GM23338 (cell line): ENCODE results near the gene ATP13A2. TPM values are rescaled to one million over a fixed set of nuclear protein-coding genes. Genes with fewer than 3 reads are reported as not detected.

Experiments used
- ATAC-seq: fragments of 200-7000 bp; cut with Tn5 transposase; 3 replicates; pipeline ENCODE4 v1.9.1; 2020
- DNase-seq: peaks from one replicate; pipeline ENCODE4 v3.0.0-alpha.2; 2015; ENCODE audit warnings: low spot score
- H2AFZ ChIP-seq: fragments of 200-600 bp; sonication (generic); 2 replicates; pipeline ENCODE4 v1.8.0; 2016; ENCODE audit warnings: antibody characterized with exemption, mild to moderate bottlenecking, moderate library complexity
- H3F3A ChIP-seq: fragments of 200-600 bp; sonication (generic); replicated peaks from 2 replicates; pipeline ENCODE4 v1.8.0; 2017; ENCODE audit warnings: antibody characterized with exemption, mixed run types, low read depth
- H3K27ac ChIP-seq: fragments of 200-600 bp; sonication (generic); 2 replicates; pipeline ENCODE4 v1.6.1; 2016; ENCODE audit warnings: low read depth
- H3K27me3 ChIP-seq: fragments of 200-600 bp; sonication (generic); 2 replicates; pipeline ENCODE4 v1.8.0; 2016; ENCODE audit warnings: mild to moderate bottlenecking, mixed run types, moderate library complexity; ENCODE audit not compliant: insufficient read depth
- H3K36me3 ChIP-seq: fragments of 200-600 bp; sonication (generic); 2 replicates; pipeline ENCODE4 v1.8.0; 2016; ENCODE audit warnings: mild to moderate bottlenecking; ENCODE audit not compliant: insufficient read depth
- H3K4me1 ChIP-seq: fragments of 200-600 bp; sonication (generic); 2 replicates; pipeline ENCODE4 v1.8.0; 2016; ENCODE audit warnings: mild to moderate bottlenecking, moderate library complexity; ENCODE audit not compliant: insufficient read depth
- H3K4me2 ChIP-seq: fragments of 200-600 bp; sonication (generic); 2 replicates; pipeline ENCODE4 v1.7.1; 2017; ENCODE audit warnings: mixed run types
- H3K4me3 ChIP-seq: fragments of 200-600 bp; sonication (generic); 2 replicates; pipeline ENCODE4 v1.6.1; 2016; ENCODE audit warnings: mixed run types
- H3K79me2 ChIP-seq: fragments of 200-600 bp; sonication (generic); replicated peaks from 2 replicates; pipeline ENCODE4 v1.8.0; 2017; ENCODE audit warnings: mild to moderate bottlenecking; ENCODE audit not compliant: insufficient read depth
- H3K9me2 ChIP-seq: fragments of 200-600 bp; sonication (generic); 2 replicates; pipeline ENCODE4 v1.8.0; 2017; ENCODE audit not compliant: insufficient read depth
- H4K20me1 ChIP-seq: fragments of 200-600 bp; sonication (generic); replicated peaks from 2 replicates; pipeline ENCODE4 v1.8.0; 2017; ENCODE audit warnings: mild to moderate bottlenecking; ENCODE audit not compliant: insufficient read depth
- H3K27ac Mint-ChIP-seq: 2 replicates; pipeline ENCODE4 v1.8.0; 2020; ENCODE audit warnings: inconsistent platforms, mild to moderate bottlenecking, moderate library complexity, mixed read lengths
- H3K27me3 Mint-ChIP-seq: 3 replicates; pipeline ENCODE4 v1.8.0; 2022; ENCODE audit warnings: low read depth, mild to moderate bottlenecking, moderate library complexity, mixed read lengths, inconsistent platforms; ENCODE audit not compliant: insufficient read depth, poor library complexity
- H3K36me3 Mint-ChIP-seq: 3 replicates; pipeline ENCODE4 v1.8.0; 2021; ENCODE audit warnings: low read depth, mild to moderate bottlenecking, inconsistent platforms, moderate library complexity, mixed read lengths
- H3K4me1 Mint-ChIP-seq: 3 replicates; pipeline ENCODE4 v1.8.0; 2020; ENCODE audit warnings: mild to moderate bottlenecking, inconsistent platforms, mixed read lengths
- H3K4me3 Mint-ChIP-seq: 3 replicates; pipeline ENCODE4 v1.8.0; 2021; ENCODE audit warnings: moderate library complexity, mild to moderate bottlenecking, inconsistent platforms, mixed read lengths
- H3K9me3 Mint-ChIP-seq: 3 replicates; pipeline ENCODE4 v1.8.0; 2020; ENCODE audit warnings: moderate library complexity, mild to moderate bottlenecking, inconsistent platforms, mixed read lengths
- ETS1 ChIP-seq: IDR thresholded peaks from 2 replicates; pipeline ENCODE4 v1.6.1; 2016; ENCODE audit warnings: antibody characterized with exemption
- EZH2 ChIP-seq: fragments of 200-600 bp; sonication (generic); IDR thresholded peaks from one replicate; pipeline ENCODE4 v1.8.0; 2017; ENCODE audit warnings: antibody characterized with exemption, mild to moderate bottlenecking, low read depth; ENCODE audit not compliant: unreplicated experiment
- JUNB ChIP-seq: IDR thresholded peaks from one replicate; pipeline ENCODE4 v1.6.1; 2016; ENCODE audit warnings: antibody characterized with exemption; ENCODE audit not compliant: unreplicated experiment
- POLR2AphosphoS5 ChIP-seq: IDR thresholded peaks from 2 replicates; pipeline ENCODE4 v1.6.1; 2016; ENCODE audit warnings: antibody characterized with exemption, low read depth
- STAT1 ChIP-seq: IDR thresholded peaks from one replicate; pipeline ENCODE4 v1.6.1; 2016; ENCODE audit warnings: antibody characterized with exemption; ENCODE audit not compliant: unreplicated experiment
- ZNF114 ChIP-seq: fragments of 250-450 bp; sonication (Bioruptor Pico); IDR thresholded peaks from 2 replicates; pipeline ENCODE4 v1.5.0; 2020; ENCODE audit warnings: mild to moderate bottlenecking, moderate library complexity
- ZNF331 ChIP-seq: fragments of 250-450 bp; sonication (Bioruptor Pico); IDR thresholded peaks from 2 replicates; pipeline ENCODE4 v1.5.0; 2020; ENCODE audit warnings: low read depth, mild to moderate bottlenecking, moderate library complexity
- ZNF462 ChIP-seq: fragments of 250-450 bp; sonication (Bioruptor Pico); IDR thresholded peaks from 2 replicates; pipeline ENCODE4 v1.5.0; 2020; ENCODE audit warnings: mild to moderate bottlenecking, moderate library complexity
- polyA plus RNA-seq: library from polyadenylated mRNA; unstranded; fragments of >200 nt; fragmentation: Nextera tagmentation; extraction: Ambion mirVana; gene quantifications from 2 replicates; pipeline ENCODE4 v1.2.1, GENCODE V29; 2016
- total RNA-seq: library from RNA; depleted of rRNA; stranded (reverse); fragments of >200 nt; shearing (Covaris generic); gene quantifications from 2 replicates; pipeline ENCODE4 v1.2.3, GENCODE V29; 2014
- TF ChIP-seq, protein P1 (sequence below): IDR thresholded peaks from one replicate; pipeline ENCODE4 v1.6.1; 2018; ENCODE audit warnings: antibody characterized with exemption; ENCODE audit not compliant: unreplicated experiment

Gene ATP13A2
- total and polyA plus RNA-seq, 2 experiments from 2014 or later = 30.1 to 87.7 TPM

GRCh38 chr1:17032741-17033140 is 21.0 kb upstream of the ATP13A2 start:
- Mint-ChIP-seq H3K9me3 (no peaks in the 10 kb centered on the region), H3K4me1 (no peaks in the 10 kb centered on the region), H3K36me3 (peaks cover 28% of the 10 kb centered on the region), H3K27me3 (no peaks in the 10 kb centered on the region), H3K27ac (no peak overlapping the region), H3K4me3 (no peak overlapping the region)
- Histone ChIP-seq H3K27ac (no peak overlapping the region), H3K4me1 (peaks cover 12% of the 10 kb centered on the region), H3K4me2 (no peak overlapping the region), H4K20me1 (peaks cover 6% of the 10 kb centered on the region; the same call in 1 of the 2 replicates), H3F3A (0 out of 2 replicates have a peak, but pooled peaks cover 5% of the 10 kb centered on the region), H3K79me2 (peaks cover 7% of the 10 kb centered on the region; the same call in 1 of the 2 replicates), H2AFZ (no peak overlapping the region), H3K9me2 (no peaks in the 10 kb centered on the region), H3K4me3 (no peak overlapping the region), H3K36me3 (peaks cover 15% of the 10 kb centered on the region), H3K27me3 (no peaks in the 10 kb centered on the region)
- no peak for TF ChIP-seq ETS1
- TF ChIP-seq EZH2 = no peak
- TF ChIP-seq, protein P1, sequence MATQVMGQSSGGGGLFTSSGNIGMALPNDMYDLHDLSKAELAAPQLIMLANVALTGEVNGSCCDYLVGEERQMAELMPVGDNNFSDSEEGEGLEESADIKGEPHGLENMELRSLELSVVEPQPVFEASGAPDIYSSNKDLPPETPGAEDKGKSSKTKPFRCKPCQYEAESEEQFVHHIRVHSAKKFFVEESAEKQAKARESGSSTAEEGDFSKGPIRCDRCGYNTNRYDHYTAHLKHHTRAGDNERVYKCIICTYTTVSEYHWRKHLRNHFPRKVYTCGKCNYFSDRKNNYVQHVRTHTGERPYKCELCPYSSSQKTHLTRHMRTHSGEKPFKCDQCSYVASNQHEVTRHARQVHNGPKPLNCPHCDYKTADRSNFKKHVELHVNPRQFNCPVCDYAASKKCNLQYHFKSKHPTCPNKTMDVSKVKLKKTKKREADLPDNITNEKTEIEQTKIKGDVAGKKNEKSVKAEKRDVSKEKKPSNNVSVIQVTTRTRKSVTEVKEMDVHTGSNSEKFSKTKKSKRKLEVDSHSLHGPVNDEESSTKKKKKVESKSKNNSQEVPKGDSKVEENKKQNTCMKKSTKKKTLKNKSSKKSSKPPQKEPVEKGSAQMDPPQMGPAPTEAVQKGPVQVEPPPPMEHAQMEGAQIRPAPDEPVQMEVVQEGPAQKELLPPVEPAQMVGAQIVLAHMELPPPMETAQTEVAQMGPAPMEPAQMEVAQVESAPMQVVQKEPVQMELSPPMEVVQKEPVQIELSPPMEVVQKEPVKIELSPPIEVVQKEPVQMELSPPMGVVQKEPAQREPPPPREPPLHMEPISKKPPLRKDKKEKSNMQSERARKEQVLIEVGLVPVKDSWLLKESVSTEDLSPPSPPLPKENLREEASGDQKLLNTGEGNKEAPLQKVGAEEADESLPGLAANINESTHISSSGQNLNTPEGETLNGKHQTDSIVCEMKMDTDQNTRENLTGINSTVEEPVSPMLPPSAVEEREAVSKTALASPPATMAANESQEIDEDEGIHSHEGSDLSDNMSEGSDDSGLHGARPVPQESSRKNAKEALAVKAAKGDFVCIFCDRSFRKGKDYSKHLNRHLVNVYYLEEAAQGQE = no peak
- no peak for ATAC-seq
- DNase-seq = no peak

DNA sequence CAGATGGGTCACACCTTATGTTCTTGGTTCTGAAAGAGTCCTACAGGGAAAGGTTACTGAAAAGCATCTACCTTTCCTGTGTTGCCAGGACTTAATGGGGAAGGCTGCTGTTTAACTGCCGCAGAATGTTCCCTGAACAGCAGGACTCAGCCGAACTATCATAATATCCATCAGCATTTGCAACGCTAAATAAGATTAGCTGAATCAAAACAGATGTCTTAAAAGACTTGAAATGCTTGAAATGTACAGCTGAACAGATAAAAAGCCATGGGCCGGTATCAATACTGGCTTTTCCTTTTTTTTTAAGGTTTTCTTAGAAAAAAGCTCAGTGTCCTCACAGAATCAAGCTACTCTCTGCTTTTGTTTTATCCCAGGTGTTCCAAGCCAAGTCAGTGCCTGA is 19.7 kb upstream of the ATP13A2 start:
- peaks cover 4% of the 10 kb centered on the region; the same call in 1 of the 2 replicates for H3K79me2 ChIP-seq
- no peaks in the 10 kb centered on the region for H3K9me2 ChIP-seq
- no peak overlapping the region for H3K27ac Mint-ChIP-seq
- H3K27ac ChIP-seq = 0 out of 2 replicates have a peak overlapping the region, but pooled peaks have one; percentile 40
- H3K4me3 ChIP-seq = no peak overlapping the region
- peaks cover 28% of the 10 kb centered on the region for H3K36me3 ChIP-seq
- peaks cover 6% of the 10 kb centered on the region; the same call in 1 of the 2 replicates for H4K20me1 ChIP-seq
- no peaks in the 10 kb centered on the region for H3K4me1 Mint-ChIP-seq
- H3K4me1 ChIP-seq = peaks cover 12% of the 10 kb centered on the region
- H3K4me3 Mint-ChIP-seq = no peak overlapping the region
- no peak overlapping the region for H2AFZ ChIP-seq
- no peak overlapping the region for H3K4me2 ChIP-seq
- H3K27me3 Mint-ChIP-seq = no peaks in the 10 kb centered on the region
- H3K36me3 Mint-ChIP-seq = peaks cover 34% of the 10 kb centered on the region
- DNase-seq = no peak
- no peaks in the 10 kb centered on the region for H3K9me3 Mint-ChIP-seq
- TF ChIP-seq STAT1 (no peak), JUNB (no peak), EZH2 (no peak), ZNF114 (no peak), POLR2AphosphoS5 (no peak), ZNF462 (CRISPR knock-in tag) (no peak), ZNF331 (no peak)
- no peak for ATAC-seq
- 0 out of 2 replicates have a peak, but pooled peaks cover 9% of the 10 kb centered on the region for H3F3A ChIP-seq
- H3K27me3 ChIP-seq = no peaks in the 10 kb centered on the region
